Measurements from ENCODE around the gene AGPAT4.

Gene AGPAT4

GRCh38 chr6:161254126-161254463, 19.8 kb downstream of the AGPAT4 start:
- no peak for DNase-seq

GRCh38 chr6:161251345-161251744, 22.5 kb downstream of the AGPAT4 start:
- DNase-seq, result no peak

GRCh38 chr6:161249327-161249726, 24.5 kb downstream of the AGPAT4 start:
- DNase-seq, result no peak

GRCh38 chr6:161246725-161247124, 27.1 kb downstream of the AGPAT4 start:
- DNase-seq, result no peak

GRCh38 chr6:161245363-161245762, 28.5 kb downstream of the AGPAT4 start:
- no peak for DNase-seq

GRCh38 chr6:161244725-161245124, 29.1 kb downstream of the AGPAT4 start:
- no peak for DNase-seq

- DNase-seq, result no peak
These were observed 30.8 kb downstream of the AGPAT4 start for GRCh38 chr6:161242779-161243693.

- no peak for DNase-seq
These were observed 31.7 kb downstream of the AGPAT4 start for GRCh38 chr6:161242113-161242512.

- DNase-seq, result no peak
These were observed 34.9 kb downstream of the AGPAT4 start for GRCh38 chr6:161239001-161239400.

- no peak for DNase-seq
These were observed 35.4 kb downstream of the AGPAT4 start for GRCh38 chr6:161238500-161238899.

GRCh38 chr6:161238081-161238480, 35.8 kb downstream of the AGPAT4 start:
- no peak for DNase-seq

- no peak for DNase-seq
These were observed 36.7 kb downstream of the AGPAT4 start for GRCh38 chr6:161237176-161237575.

GRCh38 chr6:161235776-161236633, 37.9 kb downstream of the AGPAT4 start:
- DNase-seq, result no peak

- DNase-seq, result no peak
These were observed 39.7 kb downstream of the AGPAT4 start for GRCh38 chr6:161233986-161234661.

- DNase-seq, result no peak
These were observed 41.4 kb downstream of the AGPAT4 start for GRCh38 chr6:161232467-161232866.

GRCh38 chr6:161232010-161232409, 41.9 kb downstream of the AGPAT4 start:
- no peak for DNase-seq

- no peak for DNase-seq
These were observed 43.5 kb downstream of the AGPAT4 start for GRCh38 chr6:161230339-161230738.

- DNase-seq, result no peak
These were observed 44.8 kb downstream of the AGPAT4 start for GRCh38 chr6:161228921-161229591.

GRCh38 chr6:161228096-161228495, 45.8 kb downstream of the AGPAT4 start:
- no peak for DNase-seq

- no peak for DNase-seq
These were observed 46.6 kb downstream of the AGPAT4 start for GRCh38 chr6:161227004-161227960.
